H1 (cell line): ENCODE data around the gene NOP16. TPM values are rescaled to one million over a fixed set of nuclear protein-coding genes. Genes with fewer than 3 reads are reported as not detected.

Experiments
- CTCF ChIA-PET: fragments of 300-600 bp; sonication (Branson Sonifier 250); formaldehyde crosslinking; loops from one replicate; lab custom pipeline; 2021; ENCODE audit not compliant: partially characterized antibody; lab: Charles Lee
- POLR2A ChIA-PET: fragments of 300-600 bp; sonication (Branson Sonifier 250); formaldehyde crosslinking; loops from one replicate; lab custom pipeline; 2021; ENCODE audit warnings: inconsistent platforms; ENCODE audit not compliant: partially characterized antibody; lab: Charles Lee
- DNase-seq, 2 experiments: peaks; one replicate each; pipeline versions ENCODE4 v3.0.0 to v3.0.0-alpha.2; 2010 to 2022; ENCODE audit warnings: low spot score in 2 of 2, low read depth in 1 of 2, mixed read lengths in 1 of 2
- FAIRE-seq: peaks from 2 replicates; lab custom pipeline; 2011; peaks lifted over from hg19 to GRCh38; lab: Jason Lieb, UNC
- H2AFZ ChIP-seq: 2 replicates; pipeline ENCODE4 v1.8.1; 2012; ENCODE audit warnings: low read length, inconsistent platforms
- H2AK5ac ChIP-seq: 2 replicates; pipeline ENCODE4 v1.6.1; 2013; ENCODE audit warnings: low read depth, low read length
- H2BK120ac ChIP-seq: replicated peaks from 2 replicates; pipeline ENCODE3; 2013; ENCODE audit warnings: low read depth, low read length, inconsistent platforms
- H2BK12ac ChIP-seq: 2 replicates; pipeline ENCODE4 v1.6.1; 2013; ENCODE audit warnings: low read depth, low read length
- H2BK15ac ChIP-seq: 2 replicates; pipeline ENCODE4 v1.6.1; 2013; ENCODE audit warnings: low read length
- H2BK20ac ChIP-seq: 2 replicates; pipeline ENCODE4 v1.6.1; 2013; ENCODE audit warnings: low read length
- H2BK5ac ChIP-seq: 2 replicates; pipeline ENCODE4 v1.6.1; 2013; ENCODE audit warnings: low read depth, low read length
- H3K14ac ChIP-seq: 2 replicates; pipeline ENCODE4 v1.6.1; 2013; ENCODE audit warnings: inconsistent platforms; ENCODE audit not compliant: insufficient read length
- H3K18ac ChIP-seq: 2 replicates; pipeline ENCODE4 v1.6.1; 2013; ENCODE audit warnings: low read length; ENCODE audit errors: extremely low read depth
- H3K23ac ChIP-seq: 2 replicates; pipeline ENCODE4 v1.6.1; 2013; ENCODE audit warnings: inconsistent platforms; ENCODE audit not compliant: insufficient read length
- H3K23me2 ChIP-seq: 2 replicates; pipeline ENCODE4 v1.6.1; 2013; ENCODE audit warnings: low read depth, low read length
- H3K27ac ChIP-seq: 2 replicates; pipeline ENCODE4 v1.6.1; 2011; ENCODE audit warnings: low read depth, low read length, inconsistent platforms
- H3K27me3 ChIP-seq, 4 experiments: replicated peaks in 1 of 4; 1 replicate in 1 of 4; 2 replicates in 3 of 4; pipeline versions ENCODE4 v1.6.1 to v1.8.1; 2011 to 2013; ENCODE audit warnings: low read length in 3 of 4, mild to moderate bottlenecking in 3 of 4, inconsistent platforms in 2 of 4, mixed read lengths in 2 of 4, moderate library complexity in 1 of 4; ENCODE audit not compliant: control insufficient read depth in 3 of 4, insufficient read depth in 3 of 4; ENCODE audit errors: extremely low read depth in 1 of 4
- H3K36me3 ChIP-seq, 4 experiments: 2 replicates each; pipeline versions ENCODE4 v1.6.1 to v1.8.1; 2011 to 2013; ENCODE audit warnings: mild to moderate bottlenecking in 4 of 4, low read length in 3 of 4, moderate library complexity in 2 of 4, control low read depth in 1 of 4, inconsistent platforms in 1 of 4; ENCODE audit not compliant: insufficient read depth in 4 of 4, control insufficient read depth in 2 of 4
- H3K4ac ChIP-seq: replicated peaks from 2 replicates; pipeline ENCODE3; 2013; ENCODE audit warnings: low read length, low read depth, mixed read lengths, inconsistent platforms; ENCODE audit not compliant: insufficient read length
- H3K4me1 ChIP-seq, 4 experiments: replicated peaks in 1 of 4; 1 replicate in 1 of 4; 2 replicates in 3 of 4; pipeline versions ENCODE4 v1.6.1 to v1.8.1; 2011 to 2013; ENCODE audit warnings: low read length in 3 of 4, inconsistent platforms in 2 of 4, mixed read lengths in 1 of 4; ENCODE audit not compliant: insufficient read depth in 4 of 4, control insufficient read depth in 3 of 4
- H3K4me2 ChIP-seq, 2 experiments: 2 replicates each; pipeline versions ENCODE4 v1.6.1 to v1.8.1; 2011 to 2013; ENCODE audit warnings: low read depth in 2 of 2, low read length in 2 of 2, control low read depth in 1 of 2, inconsistent platforms in 1 of 2, mild to moderate bottlenecking in 1 of 2; ENCODE audit not compliant: insufficient read depth in 1 of 2
- H3K4me3 ChIP-seq, 4 experiments: fragments of 200-600, 300-600 bp in 1 of 4; sonication (generic), shearing (Covaris generic), sonication (Bioruptor Twin) in 1 of 4; 2 replicates each; pipeline versions ENCODE4 v1.5.1 to v1.8.1; 2011 to 2016; ENCODE audit warnings: low read length in 4 of 4, low read depth in 3 of 4, control low read depth in 2 of 4, inconsistent platforms in 2 of 4, mild to moderate bottlenecking in 2 of 4, mixed read lengths in 1 of 4, moderate library complexity in 1 of 4; ENCODE audit not compliant: insufficient read depth in 2 of 4; ENCODE audit errors: extremely low read depth in 1 of 4
- H3K56ac ChIP-seq: replicated peaks from 2 replicates; pipeline ENCODE3; 2013; ENCODE audit warnings: low read depth, mild to moderate bottlenecking, mixed read lengths, low read length, inconsistent platforms; ENCODE audit not compliant: insufficient read length
- H3K79me1 ChIP-seq: 2 replicates; pipeline ENCODE4 v1.6.1; 2013; ENCODE audit warnings: low read depth, low read length, control low read depth
- H3K79me2 ChIP-seq, 2 experiments: 2 replicates each; pipeline versions ENCODE4 v1.6.1 to v1.8.1; 2012 to 2013; ENCODE audit warnings: low read length in 2 of 2, mild to moderate bottlenecking in 2 of 2, inconsistent platforms in 1 of 2; ENCODE audit not compliant: insufficient read depth in 2 of 2, control insufficient read depth in 1 of 2
- H3K9ac ChIP-seq, 4 experiments: replicated peaks in 1 of 4; 1 replicate in 1 of 4; 2 replicates in 3 of 4; pipeline versions ENCODE4 v1.6.1 to v1.8.1; 2011 to 2013; ENCODE audit warnings: low read depth in 3 of 4, low read length in 3 of 4, control low read depth in 2 of 4, mild to moderate bottlenecking in 2 of 4, moderate library complexity in 2 of 4, inconsistent platforms in 1 of 4; ENCODE audit errors: extremely low read depth in 1 of 4
- H3K9me3 ChIP-seq, 2 experiments: 2 replicates each; pipeline versions ENCODE4 v1.6.1 to v1.8.1; 2012 to 2013; ENCODE audit warnings: mild to moderate bottlenecking in 2 of 2, moderate library complexity in 2 of 2, control low read depth in 1 of 2, inconsistent platforms in 1 of 2, low read depth in 1 of 2, low read length in 1 of 2, mixed read lengths in 1 of 2; ENCODE audit not compliant: insufficient read depth in 2 of 2
- H4K20me1 ChIP-seq, 2 experiments: replicated peaks in 1 of 2; 2 replicates each; pipeline versions ENCODE3 to v1.8.1; 2011 to 2013; ENCODE audit warnings: inconsistent platforms in 2 of 2, low read length in 2 of 2, mild to moderate bottlenecking in 1 of 2; ENCODE audit not compliant: insufficient read depth in 2 of 2, control insufficient read depth in 1 of 2
- H4K5ac ChIP-seq: 2 replicates; pipeline ENCODE4 v1.6.1; 2013; ENCODE audit warnings: low read length, low read depth, mixed read lengths, inconsistent platforms; ENCODE audit not compliant: insufficient read length
- H4K8ac ChIP-seq: 2 replicates; pipeline ENCODE4 v1.8.0; 2013; ENCODE audit warnings: mild to moderate bottlenecking, moderate library complexity, low read length, inconsistent platforms; ENCODE audit not compliant: insufficient read depth; ENCODE audit errors: extremely low read depth
- H4K91ac ChIP-seq: replicated peaks from 2 replicates; pipeline ENCODE3; 2013; ENCODE audit warnings: low read length, mixed read lengths, inconsistent platforms; ENCODE audit not compliant: insufficient read length
- BACH1 ChIP-seq: IDR thresholded peaks from 2 replicates; pipeline ENCODE4 v1.6.1; 2012; ENCODE audit warnings: low read length, improper control_type of control experiment
- CEBPB ChIP-seq: IDR thresholded peaks from 2 replicates; pipeline ENCODE4 v1.6.1; 2012; ENCODE audit warnings: low read depth, low read length
- EGR1 ChIP-seq: IDR thresholded peaks from 2 replicates; pipeline ENCODE4 v1.6.1; 2011; ENCODE audit warnings: low read depth, low read length, borderline replicate concordance
- EP300 ChIP-seq, 2 experiments: IDR thresholded peaks; 1 replicate in 1 of 2; 2 replicates in 1 of 2; pipeline ENCODE4 v1.6.1; 2011 to 2012; ENCODE audit warnings: low read depth in 2 of 2, low read length in 2 of 2, mild to moderate bottlenecking in 2 of 2, borderline replicate concordance in 1 of 2, inconsistent platforms in 1 of 2, moderate library complexity in 1 of 2
- HDAC2 ChIP-seq, 2 experiments: fragments of 300-600 bp in 1 of 2; sonication (generic) in 1 of 2; IDR thresholded peaks; 2 replicates each; pipeline ENCODE4 v1.6.1; 2011 to 2012; ENCODE audit warnings: low read depth in 2 of 2, low read length in 2 of 2, mild to moderate bottlenecking in 2 of 2, moderate library complexity in 2 of 2, borderline replicate concordance in 1 of 2, inconsistent platforms in 1 of 2
- NANOG ChIP-seq: IDR thresholded peaks from 2 replicates; pipeline ENCODE4 v1.6.1; 2011; ENCODE audit warnings: low read length, low read depth, mild to moderate bottlenecking, inconsistent platforms; ENCODE audit not compliant: insufficient read depth, poor library complexity, severe bottlenecking
- RXRA ChIP-seq: IDR thresholded peaks from 2 replicates; pipeline ENCODE4 v1.6.1; 2011; ENCODE audit warnings: low read depth, mild to moderate bottlenecking, low read length, moderate library complexity; ENCODE audit not compliant: insufficient read depth
- SAP30 ChIP-seq: fragments of 300-600 bp; sonication (generic); IDR thresholded peaks from 2 replicates; pipeline ENCODE4 v1.7.1; 2012; ENCODE audit warnings: low read length, moderate library complexity, mild to moderate bottlenecking, inconsistent platforms; ENCODE audit not compliant: insufficient read depth, insufficient replicate concordance
- SIN3A ChIP-seq, 2 experiments: IDR thresholded peaks in 1 of 2; conservative IDR thresholded peaks in 1 of 2; 2 replicates each; pipeline ENCODE4 v1.6.1; 2011 to 2012; ENCODE audit warnings: low read length in 2 of 2, improper control_type of control experiment in 1 of 2, low read depth in 1 of 2, mild to moderate bottlenecking in 1 of 2
- TAF7 ChIP-seq: optimal IDR thresholded peaks from 2 replicates; pipeline ENCODE3; 2011; ENCODE audit warnings: low read depth, mild to moderate bottlenecking, inconsistent platforms, low read length, moderate library complexity, borderline replicate concordance
- WGBS, 2 experiments: shearing (Covaris generic) in 1 of 2; methylation state at CpG; one replicate each; pipeline versions ENCODE4 v1.1.6 to v1.1.7; 2013 to 2015; ENCODE audit warnings: low lambda C conversion rate in 2 of 2, mixed read lengths in 2 of 2, inconsistent platforms in 1 of 2, low coverage in 1 of 2, missing lambda C conversion rate in 1 of 2; ENCODE audit not compliant: insufficient replicate concordance in 2 of 2, insufficient coverage in 1 of 2, insufficient read length in 1 of 2; ENCODE audit errors: extremely low coverage in 1 of 2, missing lambda C conversion rate in 1 of 2; 5-methylcytosine and 5-hydroxymethylcytosine counted together
- polyA plus RNA-seq, 7 experiments: library from polyadenylated mRNA; depleted of rRNA in 3 of 7; stranded (reverse) in 5 of 7; unstranded in 2 of 7; fragments of >200 nt in 5 of 7; fragments of 200-250 nt in 2 of 7; gene quantifications; 1 replicate in 5 of 7; 2 replicates in 1 of 7; 4 replicates in 1 of 7; pipeline versions ENCODE4 v1.2.1 to v1.2.3, GENCODE V29; 2011 to 2013; ENCODE audit warnings: missing spikeins in 2 of 7, mixed read lengths in 2 of 7
- total RNA-seq: library from RNA; stranded (reverse); fragmentation: NEBNext Ultra II Directional; extraction: Animal tissue kit (Norgen Biotek cat#: 25700); gene quantifications from 2 replicates; pipeline ENCODE4 v1.2.1, GENCODE V29; 2021

NOP16 gene
- total and polyA plus RNA-seq, 2 of the 8 experiments (the other 6 are each of a cell fraction or from before 2014, with no cell fraction given) = 46.9 to 65.2 TPM

GRCh38 chr5:176426876-176427275 is 38.5 kb upstream of the NOP16 start:
- WGBS, 2 experiments = 79% methylated on average over 1 of the region's 1 CpG; no CpG with 5 or more reads in 1 of the 2 experiments
- no peak for FAIRE-seq
- H3K79me2 ChIP-seq = no peaks in the 10 kb centered on the region
- H2BK15ac ChIP-seq = no peak overlapping the region
- no peak overlapping the region for H3K4me3 ChIP-seq
- no peak overlapping the region for H3K9ac ChIP-seq
- H4K8ac ChIP-seq = no peak overlapping the region
- no peak overlapping the region for H2AK5ac ChIP-seq
- POLR2A ChIA-PET = no interaction called here
- H3K36me3 ChIP-seq = no peaks in the 10 kb centered on the region
- no peak overlapping the region for H2BK20ac ChIP-seq
- H3K4me2 ChIP-seq = no peak overlapping the region
- no peak for DNase-seq
- no peak overlapping the region for H2AFZ ChIP-seq
- no peak overlapping the region for H3K4ac ChIP-seq
- no peak overlapping the region for H2BK12ac ChIP-seq
- no peak overlapping the region for H4K91ac ChIP-seq
- no peak overlapping the region for H3K56ac ChIP-seq
- H3K18ac ChIP-seq = no peak overlapping the region
- no peak overlapping the region for H3K27ac ChIP-seq
- no peaks in the 10 kb centered on the region for H4K20me1 ChIP-seq
- no peak for TF ChIP-seq TAF7
- no peak for TF ChIP-seq EP300 (IDR thresholded peaks at IDR 0.05; ENCODE audit: borderline replicate concordance in 1 of 2, low read depth in 2 of 2, low read length in 2 of 2)
- no peak for TF ChIP-seq HDAC2 (IDR thresholded peaks at IDR 0.05; ENCODE audit: borderline replicate concordance in 1 of 2, low read depth in 2 of 2, low read length in 2 of 2)
- TF ChIP-seq CEBPB = no peak
- no peak for TF ChIP-seq BACH1
- no peak for TF ChIP-seq EGR1
- no peak for TF ChIP-seq SAP30
- TF ChIP-seq SIN3A (conservative IDR thresholded peaks at IDR 0.05 in 1 of 2, IDR thresholded peaks at IDR 0.05 in 1 of 2; ENCODE audit: low read depth in 1 of 2, low read length in 2 of 2) = no peak
- no peak for TF ChIP-seq NANOG
- TF ChIP-seq RXRA = no peak
- H3K79me1 ChIP-seq = no peaks in the 10 kb centered on the region
- H4K5ac ChIP-seq = no peak overlapping the region
- no peaks in the 10 kb centered on the region for H3K4me1 ChIP-seq
- H3K23me2 ChIP-seq = no peaks in the 10 kb centered on the region
- peaks cover 8 to 9% of the 10 kb centered on the region in 2 experiments; a peak in 3 of 4 replicates for H3K9me3 ChIP-seq
- CTCF ChIA-PET = interaction anchor here (0.9 kb wide), 1 partner anchor 19 kb away, joined by 3 read pairs; no protein-coding TSS in a partner anchor
- H3K27me3 ChIP-seq = no peaks in the 10 kb centered on the region
- H3K23ac ChIP-seq = no peak overlapping the region
- H3K14ac ChIP-seq = no peak overlapping the region
- H2BK5ac ChIP-seq = no peak overlapping the region
- H2BK120ac ChIP-seq = no peak overlapping the region
